SK-N-MC (cell line): ENCODE data around the gene LGR6.

Experiments used
- EZH2 ChIP-seq: fragments of 200-600 bp; sonication (generic); IDR thresholded peaks from one replicate; pipeline ENCODE4 v1.6.1; 2017; ENCODE audit warnings: antibody characterized with exemption
- POLR2AphosphoS5 ChIP-seq: IDR thresholded peaks from 2 replicates; pipeline ENCODE4 v1.6.1; 2012; ENCODE audit warnings: mild to moderate bottlenecking, low read depth, low read length, borderline replicate concordance

DNA sequence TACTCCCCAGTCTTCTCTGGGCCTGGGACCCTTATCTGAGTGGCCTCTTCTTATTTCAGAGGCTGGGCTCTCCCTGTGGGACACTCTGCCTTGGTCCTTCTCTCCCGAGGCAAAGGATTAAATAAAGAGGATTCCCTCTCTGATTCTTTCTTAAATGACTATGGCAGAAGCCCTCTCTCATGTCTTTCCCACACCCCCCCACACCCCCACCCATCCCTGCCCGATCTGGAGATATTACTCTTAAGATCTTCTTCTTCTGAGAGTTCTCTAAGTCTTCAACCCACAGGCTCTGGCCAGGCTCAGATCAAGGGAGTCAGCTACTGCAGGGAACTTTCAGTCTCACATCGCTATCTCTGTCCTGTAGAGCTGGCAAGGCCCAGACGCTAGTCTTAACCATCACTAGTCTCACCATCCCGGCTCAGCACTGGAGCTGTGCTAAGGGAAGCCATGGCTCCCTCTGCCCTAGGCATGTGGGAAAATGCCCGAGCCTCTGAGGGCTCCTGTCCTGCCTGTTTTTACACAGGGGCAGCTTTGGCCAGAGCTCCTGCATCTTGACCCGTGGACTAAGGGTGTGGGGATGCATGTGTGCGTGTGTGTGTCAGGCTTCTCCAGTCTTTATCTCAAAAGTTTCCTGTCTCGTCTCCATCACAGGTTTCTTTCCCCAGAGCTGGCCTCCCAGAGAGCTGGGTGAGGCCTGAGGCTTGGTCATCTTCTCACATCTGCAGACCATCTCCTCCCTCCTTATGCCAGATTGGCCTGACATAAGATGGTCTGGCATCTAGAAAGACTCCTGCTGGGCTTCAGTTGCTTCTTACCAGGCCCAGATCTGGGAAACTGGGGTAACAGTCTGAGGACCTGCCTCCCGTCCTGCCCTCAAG lies 36.7 kb downstream of the LGR6 start:
- TF ChIP-seq POLR2AphosphoS5 = no peak
- no peak for TF ChIP-seq EZH2
